K562 (cell line): ENCODE measurements around the gene TPX2. TPM values are rescaled to one million over a fixed set of nuclear protein-coding genes. Genes with fewer than 3 reads are reported as not detected.

ENCODE experiments used
- ATAC-seq: fragments of 200-7000 bp; cut with Tn5 transposase; 3 replicates; pipeline ENCODE4 v1.9.1; 2020; ENCODE audit warnings: moderate library complexity
- BruUV-seq: library from RNA; stranded (reverse); fragments of 400-500 nt; replicated peaks from 2 replicates; lab custom pipeline; 2021; lab: Mats Ljungman, UMichigan
- CTCF ChIA-PET: fragments of 300-600 bp; formaldehyde crosslinking; extraction: SDS; loops from one replicate; lab custom pipeline; 2021; ENCODE audit warnings: low intra/inter-chr PET ratio; lab: Yijun Ruan, JAX
- POLR2A ChIA-PET: fragments of 300-600, 350-650 bp; sonication (Branson Sonifier 250); formaldehyde crosslinking; extraction: SDS; loops from one replicate; lab custom pipeline; 2021; ENCODE audit warnings: antibody characterized with exemption, inconsistent platforms; lab: Yijun Ruan, JAX
- DNase-seq, 4 experiments: peaks; one replicate each; pipeline versions ENCODE4 v3.0.0 to v3.0.0-alpha.2; 2011 to 2018; ENCODE audit warnings: low spot score in 3 of 4, mixed read lengths in 3 of 4; ENCODE audit errors: extremely low read depth in 1 of 4
- FAIRE-seq: peaks from 2 replicates; lab custom pipeline; 2011; peaks lifted over from hg19 to GRCh38; lab: Jason Lieb, UNC
- H2AFZ ChIP-seq: 2 replicates; pipeline ENCODE4 v1.6.0; 2011; ENCODE audit warnings: low read depth, low read length, control low read depth, inconsistent platforms
- H3K27ac ChIP-seq: fragments of 200-600 bp; 3 replicates; pipeline ENCODE4 v1.8.0; 2011; ENCODE audit warnings: low read depth, mild to moderate bottlenecking, control low read depth, inconsistent platforms, low read length, moderate library complexity, mixed read lengths; ENCODE audit errors: extremely low read depth
- H3K27me3 ChIP-seq, 2 experiments: fragments of 300-600 bp in 1 of 2; 2 replicates in 1 of 2; 3 replicates in 1 of 2; pipeline versions ENCODE4 v1.6.0 to v1.8.0; 2011; ENCODE audit warnings: inconsistent platforms in 2 of 2, low read length in 2 of 2, mild to moderate bottlenecking in 1 of 2, mixed read lengths in 1 of 2, moderate library complexity in 1 of 2; ENCODE audit not compliant: control insufficient read depth in 2 of 2, insufficient read depth in 2 of 2
- H3K36me3 ChIP-seq: fragments of 300-600 bp; 3 replicates; pipeline ENCODE4 v1.8.0; 2011; ENCODE audit warnings: mild to moderate bottlenecking, low read length, inconsistent platforms; ENCODE audit not compliant: control insufficient read depth, insufficient read depth
- H3K4me1 ChIP-seq, 2 experiments: fragments of 200-600 bp in 1 of 2; replicated peaks in 1 of 2; 2 replicates in 1 of 2; 3 replicates in 1 of 2; pipeline versions ENCODE4 v1.5.1 to v1.8.0; 2011; ENCODE audit warnings: inconsistent platforms in 2 of 2, low read length in 2 of 2, mild to moderate bottlenecking in 1 of 2, mixed read lengths in 1 of 2, moderate library complexity in 1 of 2; ENCODE audit not compliant: control insufficient read depth in 2 of 2, insufficient read depth in 2 of 2
- H3K4me2 ChIP-seq: 2 replicates; pipeline ENCODE4 v1.6.1; 2011; ENCODE audit warnings: low read length, control low read depth, inconsistent platforms, mixed read lengths; ENCODE audit not compliant: insufficient read depth
- H3K4me3 ChIP-seq: fragments of 200-600 bp; sonication (generic), shearing (Covaris generic); 2 replicates; pipeline ENCODE4 v1.5.1; 2016; ENCODE audit warnings: control low read depth, inconsistent platforms
- H3K79me2 ChIP-seq: fragments of 200-600 bp; 3 replicates; pipeline ENCODE4 v1.8.0; 2011; ENCODE audit warnings: low read length, inconsistent platforms; ENCODE audit not compliant: control insufficient read depth, insufficient read depth
- H3K9ac ChIP-seq, 2 experiments: 2 replicates each; pipeline versions ENCODE4 v1.6.0 to v1.6.1; 2011; ENCODE audit warnings: low read depth in 2 of 2, low read length in 2 of 2, control low read depth in 1 of 2, inconsistent platforms in 1 of 2, mild to moderate bottlenecking in 1 of 2, mixed read lengths in 1 of 2; ENCODE audit not compliant: insufficient read depth in 1 of 2
- H3K9me1 ChIP-seq: one replicate; pipeline ENCODE4 v1.6.0; 2011; ENCODE audit warnings: inconsistent platforms, mild to moderate bottlenecking, low read length, moderate library complexity; ENCODE audit not compliant: control insufficient read depth, insufficient read depth
- H3K9me3 ChIP-seq: replicated peaks from 2 replicates; pipeline ENCODE4 v1.5.1; 2011; ENCODE audit warnings: low read depth, low read length, inconsistent platforms; ENCODE audit not compliant: control insufficient read depth, insufficient read depth
- H4K20me1 ChIP-seq: replicated peaks from 2 replicates; pipeline ENCODE4 v1.6.1; 2011; ENCODE audit warnings: low read length, inconsistent platforms, mixed read lengths; ENCODE audit not compliant: control insufficient read depth, insufficient read depth
- BHLHE40 ChIP-seq: IDR thresholded peaks from 2 replicates; pipeline ENCODE4 v1.6.1; 2011; ENCODE audit warnings: low read length, improper control_type of control experiment
- CBFA2T2 ChIP-seq: fragments of 450-650 bp; conservative IDR thresholded peaks from 2 replicates; pipeline ENCODE4 v1.6.1; 2017; ENCODE audit warnings: mild to moderate bottlenecking
- CBFA2T3 ChIP-seq: fragments of 450-650 bp; IDR thresholded peaks from 2 replicates; pipeline ENCODE4 v1.6.1; 2017
- CREM ChIP-seq: IDR thresholded peaks from 2 replicates; pipeline ENCODE4 v1.6.1; 2014; ENCODE audit warnings: antibody characterized with exemption, low read depth
- DPF2 ChIP-seq: fragments of 450-650 bp; IDR thresholded peaks from 2 replicates; pipeline ENCODE4 v1.6.1; 2016
- ESRRA ChIP-seq: fragments of 450-650 bp; IDR thresholded peaks from 2 replicates; pipeline ENCODE4 v1.6.1; 2014; ENCODE audit warnings: low read depth, mild to moderate bottlenecking, moderate library complexity, borderline replicate concordance
- FOXP1 ChIP-seq: sonication (generic); formaldehyde crosslinking; IDR thresholded peaks from 2 replicates; pipeline ENCODE4 v1.8.0; 2022; ENCODE audit warnings: mild to moderate bottlenecking, missing genetic modification reagents
- GATA2 ChIP-seq: sonication (generic); formaldehyde crosslinking; IDR thresholded peaks from 2 replicates; pipeline ENCODE4 v1.4.0; 2020; ENCODE audit warnings: mild to moderate bottlenecking, missing genetic modification reagents
- NFYB ChIP-seq: IDR thresholded peaks from 2 replicates; pipeline ENCODE4 v1.6.1; 2011; ENCODE audit warnings: mild to moderate bottlenecking, moderate library complexity; ENCODE audit not compliant: insufficient read length; ENCODE audit errors: extremely low read depth
- PTBP1 ChIP-seq: fragments of 200-400 bp; formaldehyde crosslinking; IDR thresholded peaks from 2 replicates; pipeline ENCODE4 v1.6.1; 2017; ENCODE audit warnings: low read depth, low read length
- STAT5A ChIP-seq: IDR thresholded peaks from 2 replicates; pipeline ENCODE4 v1.6.1; 2012; ENCODE audit warnings: low read length, inconsistent platforms, borderline replicate concordance
- TCF3 ChIP-seq: sonication (generic); formaldehyde crosslinking; IDR thresholded peaks from 2 replicates; pipeline ENCODE4 v1.4.0; 2020; ENCODE audit warnings: mild to moderate bottlenecking, missing genetic modification reagents
- TRIM24 ChIP-seq, 2 experiments: fragments of 450-650 bp; IDR thresholded peaks; 2 replicates each; pipeline ENCODE4 v1.6.1; 2016
- ZNF23 ChIP-seq: fragments of 250-450 bp; sonication (Bioruptor Pico); IDR thresholded peaks from 2 replicates; pipeline ENCODE4 v1.4.0; 2020; ENCODE audit warnings: mild to moderate bottlenecking
- WGBS: fragments of 100-300 bp; shearing (Covaris generic); methylation state at CpG from one replicate; pipeline ENCODE4 v1.1.6; 2016; ENCODE audit warnings: low coverage, mixed read lengths; ENCODE audit not compliant: insufficient coverage; ENCODE audit errors: missing lambda C conversion rate; 5-methylcytosine and 5-hydroxymethylcytosine counted together
- in situ Hi-C: fragments of 300-500 bp; cut with MboI; formaldehyde crosslinking; loops from 4 replicates; pipeline ENCODE4 v1.15.0; 2018; ENCODE audit warnings: inconsistent platforms, mixed read lengths
- intact Hi-C: fragments of 100-400 bp; cut with micrococcal nuclease; formaldehyde crosslinking; loops from 2 replicates; pipeline ENCODE4 v1.14.2; 2022
- polyA plus RNA-seq, 8 experiments: library from polyadenylated mRNA; depleted of rRNA in 4 of 8; stranded (reverse) in 5 of 8; unstranded in 3 of 8; fragments of >200 nt; fragmentation: Nextera tagmentation in 2 of 8; fragmentation: Illumina TruSeq in 1 of 8; extraction: Ambion mirVana in 2 of 8; extraction: Trizol in 1 of 8; gene quantifications; 2 replicates each; pipeline versions ENCODE4 v1.2.1 to v1.2.3, GENCODE V29; 2011 to 2014; ENCODE audit warnings: inconsistent platforms in 1 of 8, missing spikeins in 1 of 8
- total RNA-seq, 7 experiments: library from RNA; depleted of rRNA in 6 of 7; stranded (reverse); fragments of >200 nt in 6 of 7; fragmentation: Illumina TruSeq in 2 of 7; extraction: Trizol in 2 of 7; gene quantifications; 2 replicates each; pipeline versions ENCODE4 v1.2.1 to v1.2.3, GENCODE V29; 2011 to 2021; ENCODE audit warnings: low replicate concordance in 1 of 7
- TF ChIP-seq, protein P1 (sequence below), 2 experiments: IDR thresholded peaks; 2 replicates each; pipeline ENCODE4 v1.6.1; 2011; ENCODE audit warnings: borderline replicate concordance in 1 of 2, control low read depth in 1 of 2, low read depth in 1 of 2, low read length in 1 of 2, mild to moderate bottlenecking in 1 of 2, mixed read lengths in 1 of 2, moderate library complexity in 1 of 2; ENCODE audit not compliant: insufficient read depth in 1 of 2, insufficient read length in 1 of 2, poor library complexity in 1 of 2, severe bottlenecking in 1 of 2; ENCODE audit errors: extremely low read depth in 1 of 2
- TF ChIP-seq, protein P2 (sequence below): fragments of 250-450 bp; sonication (Bioruptor Pico); IDR thresholded peaks from 2 replicates; pipeline ENCODE4 v1.9.0; 2021; ENCODE audit warnings: mild to moderate bottlenecking
- TF ChIP-seq, protein P3 (sequence below): fragments of 450-650 bp; IDR thresholded peaks from 2 replicates; pipeline ENCODE4 v1.6.1; 2016; ENCODE audit warnings: low read depth, mild to moderate bottlenecking, moderate library complexity
- TF ChIP-seq, protein P4 (sequence below): sonication (generic); formaldehyde crosslinking; IDR thresholded peaks from 2 replicates; pipeline ENCODE4 v1.4.0; 2020; ENCODE audit warnings: mild to moderate bottlenecking, missing genetic modification reagents

The TPX2 gene
- total and polyA plus RNA-seq, 9 of the 15 experiments (the other 6 are each of a cell fraction or from before 2014, with no cell fraction given), result 48.0 to 241 (median 133) TPM

DNA sequence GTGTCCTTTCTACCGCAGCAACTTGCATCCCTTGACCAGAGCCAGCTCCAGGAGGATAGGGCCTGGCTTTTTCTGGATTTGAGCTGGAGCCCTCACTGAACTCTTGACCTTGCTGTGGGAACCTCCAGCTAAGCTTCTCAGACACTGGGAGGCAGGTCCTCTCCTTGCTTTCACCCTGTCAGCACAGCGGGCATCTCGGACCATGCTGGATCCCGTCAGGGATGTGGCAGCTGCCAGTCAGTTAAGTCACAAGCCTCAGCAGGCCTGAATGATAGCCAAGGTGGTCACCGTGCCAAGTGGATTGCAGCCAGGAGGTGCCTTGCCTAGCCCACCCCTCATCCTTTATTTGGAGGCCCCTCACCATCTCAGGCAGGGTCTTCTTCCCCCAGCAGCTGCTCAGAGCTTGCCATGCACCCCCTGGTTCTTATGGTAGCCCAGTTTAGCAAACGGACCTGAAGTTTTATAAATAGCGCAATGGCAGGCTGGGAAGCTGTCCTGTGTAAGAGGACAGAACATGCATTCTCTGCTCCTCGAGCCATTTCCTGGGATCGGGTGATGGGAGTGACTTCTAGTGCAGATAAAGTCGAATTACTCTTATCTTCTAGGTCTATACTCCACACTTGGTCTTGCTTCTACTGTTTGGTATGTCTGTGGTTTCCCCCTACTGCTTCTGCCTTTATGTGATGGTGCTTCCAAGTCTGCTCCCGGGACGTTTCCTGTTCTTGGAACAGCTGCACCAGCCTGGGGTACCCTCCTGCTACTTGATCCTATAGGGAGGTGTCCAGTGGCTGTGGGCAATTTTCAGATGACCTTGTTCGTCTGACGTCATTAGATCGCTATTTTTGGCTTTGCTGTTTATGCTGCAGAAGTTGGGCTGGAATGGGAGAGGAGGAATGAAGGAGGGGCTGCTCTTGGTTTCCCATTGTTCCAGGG is 73.0 kb downstream of the TPX2 start:
- Histone ChIP-seq H3K27ac (no peak overlapping the region), H3K9me1 (peaks cover 5% of the 10 kb centered on the region), H3K4me3 (no peak overlapping the region), H2AFZ (no peak overlapping the region), H3K4me1 (peaks cover 8 to 16% of the 10 kb centered on the region in 2 experiments), H4K20me1 (peaks cover 6% of the 10 kb centered on the region), H3K9me3 (no peaks in the 10 kb centered on the region), H3K27me3 (no peaks in the 10 kb centered on the region), H3K9ac (peak overlapping the region in 1 of 2 experiments; percentile 46; a peak in 1 of 4 replicates), H3K79me2 (no peaks in the 10 kb centered on the region), H3K4me2 (peak overlapping the region; percentile 63), H3K36me3 (peaks cover 11% of the 10 kb centered on the region)
- DNase-seq (peak in 3 of 4 experiments; percentile 27 to 58 (median 40)), FAIRE-seq (peak; percentile 63), ATAC-seq (peak; percentile 64)
- BruUV-seq, result no TSS peak
- 28% methylated on average over 15 of the region's 15 CpGs for WGBS
- intact Hi-C loops (no loop called here), in situ Hi-C loops (no loop called here)
- CTCF ChIA-PET, result no interaction called here
- POLR2A ChIA-PET, result interaction anchor here (1.1 kb wide), 1 partner anchor 14 kb away, joined by 4 read pairs; no protein-coding TSS in a partner anchor
- peak; percentile 38; the same call in 1 of the 2 replicates for TF ChIP-seq BHLHE40
- no peak for TF ChIP-seq STAT5A
- TF ChIP-seq TRIM24 (IDR thresholded peaks at IDR 0.05), result no peak
- no peak for TF ChIP-seq FOXP1 (CRISPR knock-in tag)
- peak; percentile 31 for TF ChIP-seq GATA2
- TF ChIP-seq, protein P1, sequence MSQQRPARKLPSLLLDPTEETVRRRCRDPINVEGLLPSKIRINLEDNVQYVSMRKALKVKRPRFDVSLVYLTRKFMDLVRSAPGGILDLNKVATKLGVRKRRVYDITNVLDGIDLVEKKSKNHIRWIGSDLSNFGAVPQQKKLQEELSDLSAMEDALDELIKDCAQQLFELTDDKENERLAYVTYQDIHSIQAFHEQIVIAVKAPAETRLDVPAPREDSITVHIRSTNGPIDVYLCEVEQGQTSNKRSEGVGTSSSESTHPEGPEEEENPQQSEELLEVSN (IDR thresholded peaks at IDR 0.05; ENCODE audit: borderline replicate concordance in 1 of 2, extremely low read depth in 1 of 2, insufficient read depth in 1 of 2, insufficient read length in 1 of 2, low read depth in 1 of 2, low read length in 1 of 2, poor library complexity in 1 of 2, severe bottlenecking in 1 of 2), result no peak
- TF ChIP-seq, protein P2, sequence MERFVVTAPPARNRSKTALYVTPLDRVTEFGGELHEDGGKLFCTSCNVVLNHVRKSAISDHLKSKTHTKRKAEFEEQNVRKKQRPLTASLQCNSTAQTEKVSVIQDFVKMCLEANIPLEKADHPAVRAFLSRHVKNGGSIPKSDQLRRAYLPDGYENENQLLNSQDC (CRISPR knock-in tag), result no peak
- TF ChIP-seq CREM, result peak; percentile 70
- TF ChIP-seq TCF3, result peak; percentile 61
- TF ChIP-seq CBFA2T3, result peak; percentile 64
- no peak for TF ChIP-seq ZNF23 (CRISPR knock-in tag)
- TF ChIP-seq NFYB, result no peak
- TF ChIP-seq PTBP1, result no peak
- peak; percentile 53; the same call in 1 of the 2 replicates for TF ChIP-seq ESRRA
- TF ChIP-seq CBFA2T2, result peak; percentile 51; the same call in 1 of the 2 replicates
- TF ChIP-seq, protein P3, sequence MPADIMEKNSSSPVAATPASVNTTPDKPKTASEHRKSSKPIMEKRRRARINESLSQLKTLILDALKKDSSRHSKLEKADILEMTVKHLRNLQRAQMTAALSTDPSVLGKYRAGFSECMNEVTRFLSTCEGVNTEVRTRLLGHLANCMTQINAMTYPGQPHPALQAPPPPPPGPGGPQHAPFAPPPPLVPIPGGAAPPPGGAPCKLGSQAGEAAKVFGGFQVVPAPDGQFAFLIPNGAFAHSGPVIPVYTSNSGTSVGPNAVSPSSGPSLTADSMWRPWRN, result peak; percentile 77
- 0 out of 2 replicates have a peak, but pooled peaks have one; percentile 25 for TF ChIP-seq DPF2
- TF ChIP-seq, protein P4, sequence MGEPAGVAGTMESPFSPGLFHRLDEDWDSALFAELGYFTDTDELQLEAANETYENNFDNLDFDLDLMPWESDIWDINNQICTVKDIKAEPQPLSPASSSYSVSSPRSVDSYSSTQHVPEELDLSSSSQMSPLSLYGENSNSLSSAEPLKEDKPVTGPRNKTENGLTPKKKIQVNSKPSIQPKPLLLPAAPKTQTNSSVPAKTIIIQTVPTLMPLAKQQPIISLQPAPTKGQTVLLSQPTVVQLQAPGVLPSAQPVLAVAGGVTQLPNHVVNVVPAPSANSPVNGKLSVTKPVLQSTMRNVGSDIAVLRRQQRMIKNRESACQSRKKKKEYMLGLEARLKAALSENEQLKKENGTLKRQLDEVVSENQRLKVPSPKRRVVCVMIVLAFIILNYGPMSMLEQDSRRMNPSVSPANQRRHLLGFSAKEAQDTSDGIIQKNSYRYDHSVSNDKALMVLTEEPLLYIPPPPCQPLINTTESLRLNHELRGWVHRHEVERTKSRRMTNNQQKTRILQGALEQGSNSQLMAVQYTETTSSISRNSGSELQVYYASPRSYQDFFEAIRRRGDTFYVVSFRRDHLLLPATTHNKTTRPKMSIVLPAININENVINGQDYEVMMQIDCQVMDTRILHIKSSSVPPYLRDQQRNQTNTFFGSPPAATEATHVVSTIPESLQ (CRISPR knock-in tag), result no peak
